ENCODE measurements around the gene KHDC3L. TPM values are rescaled to one million over a fixed set of nuclear protein-coding genes. Genes with fewer than 3 reads are reported as not detected.

The KHDC3L gene
- total RNA-seq, 4 donors from 2014 or later = not detected

DNA sequence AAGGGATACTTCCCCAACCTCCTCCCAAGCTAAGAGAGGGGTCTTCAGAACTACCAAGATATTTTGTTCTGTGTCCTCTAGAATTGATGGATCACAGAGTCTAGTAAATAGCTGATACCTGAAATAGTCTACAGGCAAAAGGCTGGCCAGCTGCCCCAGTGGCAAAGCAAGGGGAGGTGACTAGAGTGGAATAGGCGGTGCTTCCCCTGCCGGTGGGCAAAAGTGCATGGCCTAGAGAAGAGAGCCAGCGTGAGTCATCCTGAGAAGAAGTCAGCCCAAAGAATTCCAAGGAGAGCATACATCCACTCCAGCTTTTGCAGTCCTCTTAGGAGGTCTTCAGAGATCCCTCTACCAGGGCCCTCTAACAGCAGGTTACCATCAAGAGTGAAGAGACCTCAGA is 23.1 kb upstream of the KHDC3L start:
- DNase-seq (ENCODE audit: low spot score in 2 of 2) = peak in 1 of 2 donors; percentile 60
- TF ChIP-seq, protein P1, sequence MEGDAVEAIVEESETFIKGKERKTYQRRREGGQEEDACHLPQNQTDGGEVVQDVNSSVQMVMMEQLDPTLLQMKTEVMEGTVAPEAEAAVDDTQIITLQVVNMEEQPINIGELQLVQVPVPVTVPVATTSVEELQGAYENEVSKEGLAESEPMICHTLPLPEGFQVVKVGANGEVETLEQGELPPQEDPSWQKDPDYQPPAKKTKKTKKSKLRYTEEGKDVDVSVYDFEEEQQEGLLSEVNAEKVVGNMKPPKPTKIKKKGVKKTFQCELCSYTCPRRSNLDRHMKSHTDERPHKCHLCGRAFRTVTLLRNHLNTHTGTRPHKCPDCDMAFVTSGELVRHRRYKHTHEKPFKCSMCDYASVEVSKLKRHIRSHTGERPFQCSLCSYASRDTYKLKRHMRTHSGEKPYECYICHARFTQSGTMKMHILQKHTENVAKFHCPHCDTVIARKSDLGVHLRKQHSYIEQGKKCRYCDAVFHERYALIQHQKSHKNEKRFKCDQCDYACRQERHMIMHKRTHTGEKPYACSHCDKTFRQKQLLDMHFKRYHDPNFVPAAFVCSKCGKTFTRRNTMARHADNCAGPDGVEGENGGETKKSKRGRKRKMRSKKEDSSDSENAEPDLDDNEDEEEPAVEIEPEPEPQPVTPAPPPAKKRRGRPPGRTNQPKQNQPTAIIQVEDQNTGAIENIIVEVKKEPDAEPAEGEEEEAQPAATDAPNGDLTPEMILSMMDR (IDR thresholded peaks at IDR 0.05) = no peak
- TF ChIP-seq POLR2A (IDR thresholded peaks at IDR 0.05) = no peak
- intact Hi-C loops (cut with DNase I; ENCODE audit: low total_unique reads) = no loop called here
- 58 to 69% methylated on average over 3 of the region's 3 CpGs for WGBS, 2 donors
- no peak overlapping the region for H3K4me3 ChIP-seq (ENCODE audit: low read depth, poor library complexity, severe bottlenecking)

DNA sequence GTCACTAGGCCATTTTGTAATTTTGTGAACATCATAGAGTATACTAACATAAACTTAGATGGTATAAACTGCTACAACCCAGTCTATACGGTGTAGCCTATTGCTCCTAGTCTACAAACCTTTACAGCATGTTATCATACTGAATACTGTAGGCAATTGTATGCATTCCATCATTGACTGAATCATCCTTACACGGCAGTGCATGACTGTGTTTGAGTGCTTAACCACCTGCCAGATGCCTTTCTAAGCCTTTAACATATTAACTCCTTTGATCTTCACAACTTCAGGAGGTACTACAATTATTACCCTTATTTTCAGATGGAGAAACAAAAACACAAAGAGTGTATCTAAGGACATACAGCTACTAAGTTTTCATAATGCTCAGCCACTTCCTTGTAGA is 22.4 kb upstream of the KHDC3L start:
- H3K4me3 ChIP-seq (ENCODE audit: low read depth, poor library complexity, severe bottlenecking) = no peak overlapping the region
- TF ChIP-seq, protein P1 (IDR thresholded peaks at IDR 0.05) = no peak
- intact Hi-C loops (cut with DNase I; ENCODE audit: low total_unique reads) = no loop called here
- DNase-seq (ENCODE audit: low spot score in 2 of 2) = no peak
- 50 to 52% methylated on average over 2 of the region's 2 CpGs for WGBS, 2 donors

DNA sequence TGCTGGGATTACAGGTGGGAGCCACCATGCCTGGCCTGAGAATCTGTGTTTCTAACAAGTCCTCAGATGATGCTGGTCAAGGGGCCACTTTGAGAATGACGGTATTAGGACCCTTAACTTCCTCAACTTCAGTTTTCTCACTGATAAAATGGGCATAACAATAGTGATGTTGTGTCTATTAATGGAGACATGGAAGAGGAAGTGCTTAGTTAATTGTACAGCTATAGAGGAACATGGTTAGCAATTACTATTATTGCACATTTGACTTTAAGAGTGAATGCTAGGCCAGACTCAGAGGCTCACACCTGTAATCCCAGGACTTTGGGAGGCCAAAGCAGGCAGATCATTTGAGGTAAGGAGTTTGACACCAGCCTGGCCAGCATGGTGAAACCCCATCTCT is 21.1 kb upstream of the KHDC3L start:
- intact Hi-C loops (cut with DNase I; ENCODE audit: low total_unique reads) = no loop called here

DNA sequence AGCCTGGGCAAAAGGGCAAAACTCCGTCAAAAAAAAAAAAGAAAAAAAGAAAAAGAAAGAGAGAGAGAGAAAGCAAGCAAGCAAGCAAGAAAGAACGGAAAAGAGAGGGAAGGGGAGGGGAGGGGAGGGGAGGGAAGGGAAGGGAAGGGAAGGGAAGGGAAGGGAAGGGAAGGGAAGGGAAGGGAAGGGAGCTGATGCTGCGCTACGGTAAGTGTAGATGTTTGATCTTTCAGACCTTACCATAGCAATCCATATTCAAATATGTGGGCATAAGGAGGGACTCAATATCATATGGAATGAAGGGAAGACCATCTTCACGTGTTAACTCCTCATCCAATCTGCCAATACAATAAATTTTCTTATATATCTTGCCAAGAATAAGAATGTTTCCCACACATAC is 20.3 kb upstream of the KHDC3L start:
- intact Hi-C loops (cut with DNase I; ENCODE audit: low total_unique reads) = no loop called here
- H3K4me3 ChIP-seq (ENCODE audit: low read depth, poor library complexity, severe bottlenecking) = no peak overlapping the region
- WGBS, 2 donors = 76 to 81% methylated on average over 5 of the region's 5 CpGs
- DNase-seq (ENCODE audit: low spot score in 2 of 2) = no peak
- no peak for TF ChIP-seq POLR2A (IDR thresholded peaks at IDR 0.05)
- TF ChIP-seq, protein P1 (IDR thresholded peaks at IDR 0.05) = no peak

More for the DNA sequence above, 21.1 kb upstream of the KHDC3L start:
- 82 to 90% methylated on average over 1 of the region's 1 CpG for WGBS, 2 donors
- H3K4me3 ChIP-seq (ENCODE audit: low read depth, poor library complexity, severe bottlenecking) = no peak overlapping the region
- TF ChIP-seq POLR2A (IDR thresholded peaks at IDR 0.05) = no peak
- TF ChIP-seq, protein P1 (IDR thresholded peaks at IDR 0.05) = no peak
- no peak for DNase-seq (ENCODE audit: low spot score in 2 of 2)

DNA sequence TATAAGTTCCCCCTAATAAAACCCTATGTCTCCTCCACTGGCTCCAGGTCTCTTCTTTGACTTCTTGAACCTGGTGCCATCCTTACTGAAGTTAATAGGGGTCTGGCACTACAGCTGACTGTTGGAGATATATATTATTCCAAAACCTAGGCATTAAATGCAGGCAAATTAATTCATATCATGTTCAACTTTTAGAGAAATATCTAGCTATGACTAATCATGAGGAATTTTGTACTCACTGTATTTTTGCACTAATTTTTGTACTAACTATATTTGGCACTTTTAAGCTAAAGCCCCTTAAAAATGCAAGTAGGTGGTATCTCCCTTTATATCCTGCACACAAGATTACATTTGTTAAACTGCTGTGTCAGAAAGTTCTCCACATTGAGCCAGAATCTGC is 19.3 kb upstream of the KHDC3L start:
- intact Hi-C loops (cut with DNase I; ENCODE audit: low total_unique reads) = no loop called here
- TF ChIP-seq, protein P1 (IDR thresholded peaks at IDR 0.05) = no peak
- no peak for TF ChIP-seq POLR2A (IDR thresholded peaks at IDR 0.05)

DNA sequence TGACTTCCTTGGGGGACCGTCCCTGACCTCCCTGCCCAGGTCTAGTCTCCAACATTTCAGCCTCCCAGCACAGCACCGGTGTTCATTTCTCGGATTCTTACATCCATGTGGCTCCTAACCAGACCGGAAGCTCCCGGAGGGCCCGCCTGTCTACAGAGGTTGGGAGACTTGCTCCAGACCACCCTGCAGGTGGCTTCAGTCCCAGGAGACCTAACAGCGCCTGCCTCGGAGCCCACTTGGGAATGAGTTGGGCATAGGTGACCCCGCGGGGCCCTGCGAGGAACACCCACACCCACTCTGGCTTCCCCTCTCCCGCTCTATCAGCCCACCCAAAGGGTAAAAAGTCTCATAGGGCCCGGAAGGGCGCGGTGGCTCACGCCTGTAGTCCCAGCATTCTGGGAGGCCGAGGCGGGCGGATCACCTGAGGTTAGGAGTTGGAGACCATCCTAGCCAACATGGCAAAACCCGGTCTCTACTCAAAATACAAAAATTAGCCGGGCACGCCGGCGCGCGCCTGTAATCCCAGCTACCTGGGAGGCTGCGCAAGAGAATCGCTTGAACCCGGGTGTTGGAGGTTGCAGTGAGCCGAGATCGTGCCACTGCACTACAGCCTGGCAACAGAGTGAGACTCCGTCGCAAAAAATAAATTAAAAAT is 13.8 kb upstream of the KHDC3L start:
- no peak for DNase-seq (ENCODE audit: low spot score in 2 of 2)
- H3K4me3 ChIP-seq (ENCODE audit: low read depth, poor library complexity, severe bottlenecking) = no peak overlapping the region
- 51 to 52% methylated on average over 33 of the region's 33 CpGs for WGBS, 2 donors
- intact Hi-C loops (cut with DNase I; ENCODE audit: low total_unique reads) = no loop called here
- no peak for TF ChIP-seq POLR2A (IDR thresholded peaks at IDR 0.05)
- TF ChIP-seq, protein P1 (IDR thresholded peaks at IDR 0.05) = no peak

More for the DNA sequence above, 19.3 kb upstream of the KHDC3L start:
- no peak overlapping the region for H3K4me3 ChIP-seq (ENCODE audit: low read depth, poor library complexity, severe bottlenecking)
- no peak for DNase-seq (ENCODE audit: low spot score in 2 of 2)

Measured in lower leg skin (tissue), 4 donors.